Ishikawa (cell line): ENCODE data around the gene COG4.
A peak's percentile ranks its signal among the peaks of the same experiment; 100 is the strongest.

ENCODE experiments used
- CEBPB ChIP-seq: IDR thresholded peaks from 2 replicates; pipeline ENCODE4 v1.6.1; 2012
- CREB1 ChIP-seq: IDR thresholded peaks from 2 replicates; pipeline ENCODE4 v1.6.1; 2012; ENCODE audit warnings: low read depth
- EGR1 ChIP-seq: IDR thresholded peaks from 2 replicates; pipeline ENCODE4 v1.6.1; 2012
- EP300 ChIP-seq: IDR thresholded peaks from 2 replicates; pipeline ENCODE4 v1.6.1; 2012; ENCODE audit warnings: borderline replicate concordance
- FOXM1 ChIP-seq: IDR thresholded peaks from 2 replicates; pipeline ENCODE4 v1.6.1; 2012; ENCODE audit warnings: low read depth, borderline replicate concordance
- NFIC ChIP-seq: IDR thresholded peaks from 2 replicates; pipeline ENCODE4 v1.6.1; 2012
- RAD21 ChIP-seq: IDR thresholded peaks from 2 replicates; pipeline ENCODE4 v1.6.1; 2012; ENCODE audit warnings: low read depth
- TAF1 ChIP-seq: IDR thresholded peaks from 2 replicates; pipeline ENCODE4 v1.6.1; 2012; ENCODE audit warnings: low read depth, mild to moderate bottlenecking
- TCF12 ChIP-seq: IDR thresholded peaks from 2 replicates; pipeline ENCODE4 v1.6.1; 2012; ENCODE audit warnings: low read depth
- TEAD4 ChIP-seq: IDR thresholded peaks from 2 replicates; pipeline ENCODE4 v1.6.1; 2012
- YY1 ChIP-seq: IDR thresholded peaks from 2 replicates; pipeline ENCODE4 v1.6.1; 2012; ENCODE audit warnings: low read depth
- ZBTB7A ChIP-seq: IDR thresholded peaks from 2 replicates; pipeline ENCODE4 v1.6.1; 2012; ENCODE audit warnings: low read depth
- TF ChIP-seq, protein P1 (sequence below): IDR thresholded peaks from 2 replicates; pipeline ENCODE4 v1.6.1; 2012; ENCODE audit warnings: low read depth, mild to moderate bottlenecking
- TF ChIP-seq, protein P2 (sequence below): IDR thresholded peaks from 2 replicates; pipeline ENCODE4 v1.6.1; 2012
- TF ChIP-seq, protein P3 (sequence below): IDR thresholded peaks from 2 replicates; pipeline ENCODE4 v1.6.1; 2012

Gene COG4

DNA sequence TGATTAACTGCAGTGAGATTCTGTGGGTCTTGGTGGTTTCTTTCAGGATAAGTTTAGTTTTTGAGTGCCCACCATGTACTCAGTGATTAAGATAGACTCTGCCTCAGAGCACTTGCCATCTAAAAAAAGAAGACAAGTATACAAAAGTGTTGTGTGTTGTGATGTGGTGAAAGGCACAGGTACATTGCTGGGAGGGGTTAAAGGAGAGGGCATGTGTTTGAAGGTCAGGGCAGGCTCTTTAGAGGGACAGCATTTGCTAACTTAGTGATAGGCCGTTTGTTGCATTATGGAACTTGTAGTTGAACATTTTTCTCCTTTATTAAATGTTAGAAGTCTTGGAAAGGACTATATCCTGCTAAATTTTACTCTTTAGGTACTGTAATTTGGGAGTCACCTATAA lies 26.7 kb upstream of the COG4 start:
- TF ChIP-seq, protein P1, sequence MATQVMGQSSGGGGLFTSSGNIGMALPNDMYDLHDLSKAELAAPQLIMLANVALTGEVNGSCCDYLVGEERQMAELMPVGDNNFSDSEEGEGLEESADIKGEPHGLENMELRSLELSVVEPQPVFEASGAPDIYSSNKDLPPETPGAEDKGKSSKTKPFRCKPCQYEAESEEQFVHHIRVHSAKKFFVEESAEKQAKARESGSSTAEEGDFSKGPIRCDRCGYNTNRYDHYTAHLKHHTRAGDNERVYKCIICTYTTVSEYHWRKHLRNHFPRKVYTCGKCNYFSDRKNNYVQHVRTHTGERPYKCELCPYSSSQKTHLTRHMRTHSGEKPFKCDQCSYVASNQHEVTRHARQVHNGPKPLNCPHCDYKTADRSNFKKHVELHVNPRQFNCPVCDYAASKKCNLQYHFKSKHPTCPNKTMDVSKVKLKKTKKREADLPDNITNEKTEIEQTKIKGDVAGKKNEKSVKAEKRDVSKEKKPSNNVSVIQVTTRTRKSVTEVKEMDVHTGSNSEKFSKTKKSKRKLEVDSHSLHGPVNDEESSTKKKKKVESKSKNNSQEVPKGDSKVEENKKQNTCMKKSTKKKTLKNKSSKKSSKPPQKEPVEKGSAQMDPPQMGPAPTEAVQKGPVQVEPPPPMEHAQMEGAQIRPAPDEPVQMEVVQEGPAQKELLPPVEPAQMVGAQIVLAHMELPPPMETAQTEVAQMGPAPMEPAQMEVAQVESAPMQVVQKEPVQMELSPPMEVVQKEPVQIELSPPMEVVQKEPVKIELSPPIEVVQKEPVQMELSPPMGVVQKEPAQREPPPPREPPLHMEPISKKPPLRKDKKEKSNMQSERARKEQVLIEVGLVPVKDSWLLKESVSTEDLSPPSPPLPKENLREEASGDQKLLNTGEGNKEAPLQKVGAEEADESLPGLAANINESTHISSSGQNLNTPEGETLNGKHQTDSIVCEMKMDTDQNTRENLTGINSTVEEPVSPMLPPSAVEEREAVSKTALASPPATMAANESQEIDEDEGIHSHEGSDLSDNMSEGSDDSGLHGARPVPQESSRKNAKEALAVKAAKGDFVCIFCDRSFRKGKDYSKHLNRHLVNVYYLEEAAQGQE, result no peak
- TF ChIP-seq, protein P2, sequence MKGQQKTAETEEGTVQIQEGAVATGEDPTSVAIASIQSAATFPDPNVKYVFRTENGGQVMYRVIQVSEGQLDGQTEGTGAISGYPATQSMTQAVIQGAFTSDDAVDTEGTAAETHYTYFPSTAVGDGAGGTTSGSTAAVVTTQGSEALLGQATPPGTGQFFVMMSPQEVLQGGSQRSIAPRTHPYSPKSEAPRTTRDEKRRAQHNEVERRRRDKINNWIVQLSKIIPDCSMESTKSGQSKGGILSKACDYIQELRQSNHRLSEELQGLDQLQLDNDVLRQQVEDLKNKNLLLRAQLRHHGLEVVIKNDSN, result no peak
- no peak for TF ChIP-seq TAF1
- TF ChIP-seq ZBTB7A, result no peak
- TF ChIP-seq EGR1, result no peak
- no peak for TF ChIP-seq RAD21
- no peak for TF ChIP-seq YY1
- no peak for TF ChIP-seq CEBPB
- no peak for TF ChIP-seq NFIC
- TF ChIP-seq, protein P3, sequence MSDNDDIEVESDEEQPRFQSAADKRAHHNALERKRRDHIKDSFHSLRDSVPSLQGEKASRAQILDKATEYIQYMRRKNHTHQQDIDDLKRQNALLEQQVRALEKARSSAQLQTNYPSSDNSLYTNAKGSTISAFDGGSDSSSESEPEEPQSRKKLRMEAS, result no peak
- no peak for TF ChIP-seq EP300
- no peak for TF ChIP-seq TCF12
- no peak for TF ChIP-seq FOXM1
- TF ChIP-seq CREB1, result no peak
- TF ChIP-seq TEAD4, result no peak

DNA sequence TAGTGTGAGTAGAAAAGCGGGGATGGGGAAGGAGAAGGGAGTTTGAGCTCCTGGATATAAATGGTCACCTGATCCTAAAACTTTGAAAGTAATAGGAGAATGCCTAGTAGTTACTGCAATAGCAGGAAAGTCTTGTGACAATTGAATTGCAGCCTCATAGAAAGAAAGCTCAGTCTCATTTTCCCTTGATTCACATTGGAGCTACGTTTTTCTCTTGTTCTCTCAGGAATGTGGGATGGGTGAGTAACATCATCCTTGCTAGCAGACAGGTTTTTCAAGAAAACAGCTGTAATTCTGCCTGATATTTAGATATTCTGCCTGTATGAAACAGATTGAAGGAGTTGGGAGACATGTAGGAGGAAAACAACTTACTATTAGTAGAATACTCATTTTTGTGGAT lies 25.6 kb upstream of the COG4 start:
- TF ChIP-seq FOXM1, result 0 out of 2 replicates have a peak, but pooled peaks have one; percentile 8
- TF ChIP-seq, protein P1, result no peak

DNA sequence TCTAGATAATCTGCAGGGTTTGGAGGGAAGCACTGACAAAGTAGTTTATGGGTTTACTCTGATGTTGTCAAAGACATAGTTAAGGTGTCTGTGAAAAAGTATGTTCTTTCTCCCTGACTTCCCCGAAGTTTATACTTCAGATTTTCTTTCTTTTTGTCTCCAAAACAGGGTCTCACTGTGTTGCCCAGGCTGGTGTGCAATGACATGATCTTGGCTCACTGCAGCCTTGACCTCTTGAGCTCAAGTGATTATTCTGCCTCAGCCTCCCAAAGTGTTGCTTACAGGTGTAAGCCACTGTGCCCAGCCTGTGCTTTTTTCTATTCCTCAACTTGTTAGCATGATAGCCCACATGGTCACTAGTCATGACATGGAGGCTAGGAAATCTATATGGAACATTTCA lies 21.2 kb upstream of the COG4 start:
- no peak for TF ChIP-seq TCF12
- TF ChIP-seq, protein P2, result no peak
- no peak for TF ChIP-seq TAF1
- TF ChIP-seq, protein P1, result no peak
- no peak for TF ChIP-seq NFIC
- TF ChIP-seq EP300, result no peak
- no peak for TF ChIP-seq FOXM1
- TF ChIP-seq RAD21, result no peak
- TF ChIP-seq, protein P3, result no peak

DNA sequence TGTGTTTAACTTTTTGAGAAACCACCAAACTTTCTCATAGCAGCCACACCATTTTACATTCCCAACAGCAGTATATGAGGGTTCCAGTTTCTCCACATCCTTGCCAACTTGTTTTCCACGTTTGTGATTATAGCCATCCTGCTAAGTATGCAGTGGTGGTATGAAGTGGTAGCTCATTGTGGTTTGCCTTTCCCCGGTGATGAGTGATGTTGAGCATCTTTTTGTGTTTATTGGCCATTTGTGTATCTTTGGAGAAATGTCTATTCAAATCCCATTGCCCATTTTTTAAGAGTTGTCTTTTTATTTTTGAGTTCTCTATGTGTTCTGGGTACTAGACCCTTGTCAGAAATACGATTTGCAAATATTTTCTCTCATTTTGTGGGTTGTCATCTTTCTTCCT lies 17.6 kb upstream of the COG4 start:
- TF ChIP-seq TEAD4 (no peak), YY1 (no peak), EGR1 (no peak), CEBPB (no peak), CREB1 (no peak)
- TF ChIP-seq, protein P2, result no peak
- TF ChIP-seq, protein P3, result no peak

DNA sequence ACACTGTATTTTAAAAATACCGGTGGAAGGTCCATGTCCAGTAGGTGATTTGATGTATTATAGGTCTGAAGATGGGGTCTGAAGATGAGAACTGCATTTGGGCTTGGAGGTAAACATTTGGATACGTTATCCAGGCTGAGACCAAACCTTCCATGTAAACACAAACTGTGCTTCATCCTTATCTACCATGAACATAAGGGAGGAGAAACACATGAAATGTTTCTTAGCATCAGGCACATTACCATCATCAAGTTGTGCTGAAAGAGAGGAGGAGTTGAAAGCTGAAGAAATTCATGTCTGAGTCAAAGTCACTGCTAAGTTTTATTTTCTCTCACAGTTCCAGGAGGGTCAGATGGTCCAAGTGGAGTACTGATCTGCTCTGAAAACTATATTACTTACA lies 11.6 kb upstream of the COG4 start:
- TF ChIP-seq TAF1 (no peak), CREB1 (no peak), TEAD4 (no peak), YY1 (no peak), FOXM1 (no peak), TCF12 (no peak), ZBTB7A (no peak), EGR1 (no peak), RAD21 (no peak), CEBPB (no peak), NFIC (no peak), EP300 (no peak)
- TF ChIP-seq, protein P1, result no peak
- TF ChIP-seq, protein P3, result no peak
- TF ChIP-seq, protein P2, result no peak
